ENCODE data around the gene NDE1. TPM values are rescaled to one million over a fixed set of nuclear protein-coding genes. Genes with fewer than 3 reads are reported as not detected.
"Not testable (repeated sequence)": the region's sequence is repeated elsewhere in the genome, so short reads cannot be mapped to it uniquely, and the experiment has no call there.

The NDE1 gene
- total RNA-seq, result 17.2 TPM
- long read RNA-seq, transcript NDE1-201 (9 exons, 3,221 nt), result major isoform, 6 of 17 reads
- long read RNA-seq, partial matches to known transcripts, result 3 of 17 reads
- long read RNA-seq, other reads (novel, unspliced or antisense), result 8 of 17 reads

- DNase-seq (peak; percentile 96), ATAC-seq (peak; percentile 99)
- intact Hi-C loops (cut with micrococcal nuclease), result no loop called here
Measured at GRCh38 chr16:15650019-15650697, at the start of gene NDE1. Gene NDE1 (plus strand): TSS chr16:15650245. CDS start chr16:15664779, 14,534 bp downstream.

- intact Hi-C loops (cut with micrococcal nuclease), result no loop called here
- no peak for DNase-seq
- no peak for ATAC-seq
Measured at GRCh38 chr16:15601212-15601879, 48.7 kb upstream of the NDE1 start.

GRCh38 chr16:15602285-15603044 lies 47.6 kb upstream of the NDE1 start:
- DNase-seq, result no peak
- ATAC-seq, result no peak
- intact Hi-C loops (cut with micrococcal nuclease), result no loop called here

- intact Hi-C loops (cut with micrococcal nuclease), result no loop called here
Measured at GRCh38 chr16:15604460-15605440, 45.3 kb upstream of the NDE1 start.

GRCh38 chr16:15605839-15606517 lies 44.1 kb upstream of the NDE1 start:
- ATAC-seq, result no peak
- no peak for DNase-seq
- intact Hi-C loops (cut with micrococcal nuclease), result no loop called here

More at GRCh38 chr16:15604460-15605440, 45.3 kb upstream of the NDE1 start:
- DNase-seq, result no peak
- no peak for ATAC-seq

GRCh38 chr16:15606518-15607220 lies 43.4 kb upstream of the NDE1 start:
- DNase-seq, result no peak
- intact Hi-C loops (cut with micrococcal nuclease), result no loop called here
- no peak for ATAC-seq

GRCh38 chr16:15607221-15607699 lies 42.8 kb upstream of the NDE1 start:
- ATAC-seq; DNase-seq; intact Hi-C loops (cut with micrococcal nuclease): not testable (repeated sequence)

- ATAC-seq, result peak; percentile 95
Measured at GRCh38 chr16:15607700-15608396, 42.2 kb upstream of the NDE1 start.

GRCh38 chr16:15608398-15609285 lies 41.4 kb upstream of the NDE1 start:
- intact Hi-C loops (cut with micrococcal nuclease), result no loop called here
- no peak for DNase-seq
- no peak for ATAC-seq

More at GRCh38 chr16:15607700-15608396, 42.2 kb upstream of the NDE1 start:
- intact Hi-C loops (cut with micrococcal nuclease), result no loop called here
- DNase-seq, result peak; percentile 74

- intact Hi-C loops (cut with micrococcal nuclease), result no loop called here
- DNase-seq (no peak), ATAC-seq (no peak)
Measured at GRCh38 chr16:15609286-15609649, 40.8 kb upstream of the NDE1 start.

- DNase-seq (no peak), ATAC-seq (no peak)
- intact Hi-C loops (cut with micrococcal nuclease), result no loop called here
Measured at GRCh38 chr16:15610369-15610871, 39.6 kb upstream of the NDE1 start.

GRCh38 chr16:15611610-15612009 lies 38.4 kb upstream of the NDE1 start:
- no peak for DNase-seq
- no peak for ATAC-seq
- intact Hi-C loops (cut with micrococcal nuclease), result no loop called here

- DNase-seq, result no peak
- no peak for ATAC-seq
- intact Hi-C loops (cut with micrococcal nuclease), result no loop called here
Measured at GRCh38 chr16:15613676-15614075, 36.4 kb upstream of the NDE1 start.

- intact Hi-C loops (cut with micrococcal nuclease), result no loop called here
- ATAC-seq (peak; percentile 17), DNase-seq (no peak)
Measured at GRCh38 chr16:15616012-15616411, 34.0 kb upstream of the NDE1 start.

- intact Hi-C loops (cut with micrococcal nuclease), result no loop called here
- no peak for DNase-seq
- ATAC-seq, result no peak
Measured at GRCh38 chr16:15616475-15617165, 33.4 kb upstream of the NDE1 start.

Data from left ventricle myocardium superior (tissue), 1 donor.